NCI-H146 treated with DMSO at 0.1 percent for 48 hours (cell line): ENCODE measurements around the gene TNFAIP8.

ENCODE experiments used
- DNase-seq: peaks from one replicate; lab custom pipeline; 2025; ENCODE audit not compliant: unreplicated experiment; lab: John Stamatoyannopoulos, UW

The TNFAIP8 gene

GRCh38 chr5:119355685-119356611, at the start of gene TNFAIP8:
Gene TNFAIP8 (plus strand): TSS chr5:119356019. CDS start chr5:119356091, 72 bp downstream.
- DNase-seq: no peak

DNA sequence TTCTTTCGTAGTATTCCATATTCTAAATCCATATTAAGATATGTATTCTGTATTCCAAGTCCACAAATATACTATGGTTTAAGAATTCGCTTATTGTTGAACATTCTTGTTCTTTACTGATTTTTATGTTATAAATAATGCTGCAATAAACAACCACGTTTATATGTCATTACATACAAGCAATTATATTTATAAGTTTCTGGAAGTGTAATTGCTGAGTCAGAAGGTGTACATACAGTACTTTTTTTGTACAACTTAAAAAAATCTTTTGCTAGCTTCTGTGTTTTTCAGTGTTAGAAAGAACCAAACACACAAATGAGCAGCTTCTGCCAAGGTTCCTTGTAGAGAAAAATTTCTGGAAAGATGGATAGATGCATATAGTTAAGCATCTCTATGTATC, 48.6 kb upstream of the TNFAIP8 start:
- DNase-seq: no peak

DNA sequence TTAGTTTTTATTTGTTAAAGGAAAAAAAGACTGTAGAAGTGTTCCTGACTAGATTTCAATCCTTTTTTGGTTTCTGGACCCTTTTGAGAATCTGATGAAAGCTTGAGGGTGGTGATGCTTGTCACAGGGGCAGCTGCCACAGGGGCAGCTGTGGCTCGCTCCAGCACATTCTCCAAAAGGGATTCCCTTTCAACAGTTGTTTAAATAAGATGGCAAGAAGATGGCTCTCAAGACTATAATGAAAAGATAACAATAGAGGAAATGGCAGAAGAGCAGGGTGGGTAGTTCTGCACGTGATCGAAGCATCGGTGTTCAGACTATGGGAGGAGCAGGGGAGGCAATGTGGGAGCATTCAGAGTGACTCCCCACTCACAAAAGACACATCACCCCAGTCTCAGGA, 46.5 kb upstream of the TNFAIP8 start:
- no peak for DNase-seq

- no peak for DNase-seq
These were observed 44.1 kb upstream of the TNFAIP8 start for GRCh38 chr5:119311688-119312087.

- no peak for DNase-seq
These were observed 43.4 kb upstream of the TNFAIP8 start for GRCh38 chr5:119312403-119312802.

DNA sequence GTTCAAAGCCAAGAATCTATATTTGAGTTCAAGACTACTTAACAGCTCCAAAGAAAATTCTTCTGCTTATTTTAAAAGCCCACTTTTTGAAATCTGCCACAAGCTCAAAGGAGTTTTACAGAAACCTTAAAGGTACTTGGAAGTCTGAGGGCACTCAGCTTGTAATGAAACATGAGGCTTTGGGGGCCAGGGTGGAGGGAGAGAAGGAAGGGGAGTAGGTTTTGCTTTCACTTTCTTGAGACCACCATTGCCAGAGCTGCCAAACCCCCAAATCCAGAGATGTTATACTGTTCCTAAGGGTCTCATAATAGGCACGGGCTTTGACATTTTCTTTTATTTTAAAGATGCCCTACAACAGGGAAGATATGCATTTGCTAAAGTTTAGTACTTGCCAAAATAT, 42.6 kb upstream of the TNFAIP8 start:
- no peak for DNase-seq

GRCh38 chr5:119313658-119314605, 41.9 kb upstream of the TNFAIP8 start:
- no peak for DNase-seq

DNA sequence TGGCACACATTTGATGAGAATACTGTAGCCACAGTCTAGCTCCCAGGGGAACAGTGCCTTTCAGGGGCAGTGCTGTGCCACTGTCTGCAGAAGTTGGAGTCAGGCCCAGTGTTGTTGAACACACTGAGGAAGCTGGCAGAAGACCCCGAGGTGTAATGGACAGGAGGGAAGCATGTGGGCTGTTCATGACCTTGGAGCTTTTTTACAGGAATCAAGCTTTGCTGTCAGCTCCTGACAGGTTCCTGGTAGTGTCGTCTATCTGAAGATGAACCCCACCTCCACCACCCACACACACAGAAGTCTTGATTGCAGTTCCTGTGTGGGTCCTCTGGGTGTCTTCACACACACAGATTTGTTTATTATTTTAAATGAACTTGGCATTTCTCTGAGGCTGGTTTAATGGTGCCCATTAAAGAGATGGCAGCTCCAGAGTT, 40.3 kb upstream of the TNFAIP8 start:
- DNase-seq: no peak

- DNase-seq: no peak
These were observed 39.7 kb upstream of the TNFAIP8 start for GRCh38 chr5:119316086-119316485.

DNA sequence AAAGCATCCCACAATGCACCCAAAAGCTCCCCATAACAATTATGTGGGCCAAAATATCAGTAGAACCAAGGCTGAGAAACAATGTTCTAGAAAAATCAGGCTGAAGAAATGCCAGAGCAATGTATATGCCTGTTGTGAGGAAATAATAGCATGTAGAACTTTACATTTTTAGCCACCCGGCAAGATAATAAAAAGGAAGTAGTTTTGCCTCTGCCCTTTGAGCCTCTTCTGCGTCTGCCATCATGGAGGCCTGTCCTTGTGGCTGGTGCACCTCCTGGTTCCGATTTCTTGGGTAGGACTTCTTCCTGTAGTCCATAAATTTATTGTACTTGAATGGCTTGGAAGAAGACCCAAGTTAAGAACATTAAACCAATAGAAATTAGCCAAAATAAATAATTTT, 38.9 kb upstream of the TNFAIP8 start:
- no peak for DNase-seq

- DNase-seq: no peak
These were observed 37.4 kb upstream of the TNFAIP8 start for GRCh38 chr5:119318256-119318894.

DNA sequence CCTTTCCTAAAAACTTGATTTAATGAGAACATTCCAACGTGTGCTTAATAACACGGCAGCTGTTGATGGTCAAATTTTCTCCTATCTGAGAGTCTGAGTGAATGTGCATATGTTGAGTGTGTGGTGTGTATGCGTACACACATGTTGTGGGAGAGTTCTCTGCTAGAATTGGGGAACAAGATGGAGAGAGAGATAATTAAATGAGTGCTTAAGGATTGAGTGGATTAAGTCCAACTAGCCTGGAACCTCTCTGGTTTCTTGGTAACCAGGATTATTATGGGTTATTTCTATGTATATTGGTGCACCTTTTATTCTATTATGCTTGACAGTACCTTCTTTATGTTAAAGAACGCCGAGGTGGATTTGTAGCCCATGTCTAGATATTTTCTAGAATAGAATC, 36.4 kb upstream of the TNFAIP8 start:
- no peak for DNase-seq

DNA sequence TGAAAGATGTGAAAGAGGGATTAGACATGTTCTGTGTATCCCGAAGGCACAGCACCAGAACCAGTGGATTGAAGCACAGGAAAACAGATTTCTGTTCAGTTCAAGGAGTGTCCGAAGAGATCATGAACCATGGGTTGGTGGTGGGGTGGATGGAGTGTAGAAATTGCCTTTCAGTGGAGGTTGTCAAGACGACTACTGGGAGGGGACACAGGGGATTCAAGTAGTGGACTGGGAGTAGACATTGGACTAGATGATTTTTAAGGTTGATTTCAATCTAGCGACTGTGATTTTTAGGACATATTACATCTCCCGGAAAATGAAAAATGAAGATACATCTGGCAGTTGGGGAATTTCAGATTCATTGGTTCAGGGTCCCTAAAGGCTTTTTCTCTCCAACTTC, 35.9 kb upstream of the TNFAIP8 start:
- no peak for DNase-seq

DNA sequence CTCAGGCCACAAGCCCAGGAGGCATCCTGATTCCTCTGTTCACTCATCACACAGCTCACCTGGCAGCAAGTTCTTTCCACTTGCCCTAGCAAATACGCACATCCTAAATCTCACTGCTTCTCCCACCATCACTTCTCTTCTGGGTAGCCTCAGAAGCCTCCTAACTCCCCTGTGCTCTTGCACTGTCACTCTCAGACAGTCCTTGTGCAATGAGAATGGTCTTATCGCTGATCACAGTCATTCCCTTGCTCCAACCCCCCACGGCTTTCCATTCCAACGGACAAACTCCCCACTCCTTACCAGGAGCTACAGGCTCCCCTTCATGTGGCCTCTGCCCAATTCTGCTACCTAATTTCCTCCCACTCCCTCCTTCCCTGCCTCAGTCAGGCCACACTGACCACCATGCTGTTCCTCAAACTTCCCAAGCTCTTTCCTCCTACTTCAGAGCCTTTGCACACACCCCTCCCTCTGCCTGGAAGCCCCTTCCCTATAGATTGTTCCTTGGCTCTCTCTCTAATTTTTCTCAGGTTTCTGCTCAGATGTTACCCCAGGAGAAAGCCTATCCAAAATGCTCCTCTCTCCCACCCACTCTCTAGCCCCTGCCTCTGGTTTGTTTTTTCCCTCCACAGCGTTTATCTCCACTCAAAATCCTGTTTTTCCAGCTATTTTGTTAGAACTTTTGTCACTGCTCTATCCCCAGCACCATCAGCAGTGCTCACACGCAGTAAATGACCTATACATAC, 34.1 kb upstream of the TNFAIP8 start:
- DNase-seq: no peak

DNA sequence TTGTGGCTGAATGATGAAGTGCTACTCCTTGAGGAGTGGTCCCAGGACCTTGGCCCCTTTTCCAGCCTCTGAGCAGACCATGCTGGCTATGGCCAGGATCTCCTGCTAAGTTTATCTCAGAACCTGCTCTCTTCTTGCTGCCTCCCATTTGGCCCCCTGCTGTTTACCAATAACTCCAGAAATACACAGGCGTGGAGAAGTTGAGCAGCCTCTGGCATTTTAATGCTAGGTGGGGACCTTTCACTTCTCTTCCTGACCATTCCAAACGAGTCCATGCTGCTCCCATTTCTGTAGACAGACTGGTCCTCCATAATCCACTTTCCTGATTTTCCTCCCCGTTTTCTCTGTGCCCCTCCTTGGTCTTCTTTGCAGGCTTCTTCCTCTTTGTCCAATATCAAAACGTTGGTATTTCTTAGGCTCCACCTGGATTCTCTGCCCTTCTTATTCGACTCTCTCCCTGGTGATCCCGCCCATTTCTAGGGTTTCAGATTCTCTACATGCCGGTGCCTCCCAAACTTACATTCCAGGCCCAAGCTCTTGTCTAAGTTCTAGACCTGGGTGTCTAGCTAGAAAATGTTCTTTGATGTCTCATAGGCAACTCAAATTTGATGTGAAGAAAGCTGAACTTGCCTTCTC, 33.4 kb upstream of the TNFAIP8 start:
- DNase-seq: no peak

DNA sequence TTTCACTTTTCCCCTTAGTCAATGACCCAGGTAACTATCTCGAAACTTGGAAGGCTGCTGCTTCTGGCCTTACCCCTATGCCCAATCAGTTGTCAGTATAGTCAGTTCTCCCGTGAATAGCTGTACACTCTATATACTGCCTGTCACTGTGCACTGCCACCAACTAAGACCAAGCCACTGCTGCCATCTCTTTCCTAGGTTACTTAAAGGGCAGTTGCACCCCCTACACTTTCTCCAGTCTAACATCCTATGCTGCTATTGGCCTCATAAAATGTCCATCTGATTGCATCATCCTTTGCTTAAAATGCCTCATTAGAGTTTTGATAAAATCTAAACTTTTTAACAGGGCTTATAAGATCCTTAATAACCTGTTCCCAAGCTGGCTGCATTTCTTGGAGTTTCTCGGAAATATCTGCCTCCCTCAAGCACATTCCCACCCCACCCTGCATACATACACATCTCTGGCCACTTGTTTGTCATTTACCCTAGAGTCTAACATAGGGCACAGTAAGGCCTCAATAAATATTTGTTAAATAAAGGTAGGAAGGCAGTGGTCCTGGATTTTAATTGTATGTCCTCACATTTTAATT, 32.8 kb upstream of the TNFAIP8 start:
- no peak for DNase-seq

DNA sequence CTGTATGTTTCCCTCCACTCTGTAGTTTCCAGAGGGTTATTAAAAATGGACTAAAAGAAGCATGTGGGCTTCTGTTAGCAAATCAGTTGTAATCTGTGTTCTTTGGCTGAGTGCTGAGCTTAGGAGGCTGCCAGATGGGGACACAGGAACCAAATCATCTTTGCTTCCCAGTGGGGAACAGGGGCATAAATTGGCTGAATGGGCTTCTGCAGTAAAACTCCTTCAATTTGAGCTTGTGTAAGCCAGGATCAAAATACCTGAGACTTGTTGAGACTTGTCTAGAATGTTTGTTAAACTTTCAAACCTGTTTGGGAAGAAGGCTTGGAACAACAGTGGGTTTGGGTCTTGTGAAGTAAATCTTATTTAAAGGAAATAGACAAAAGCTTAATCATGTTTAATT, 32.2 kb upstream of the TNFAIP8 start:
- peak; percentile 30 for DNase-seq

DNA sequence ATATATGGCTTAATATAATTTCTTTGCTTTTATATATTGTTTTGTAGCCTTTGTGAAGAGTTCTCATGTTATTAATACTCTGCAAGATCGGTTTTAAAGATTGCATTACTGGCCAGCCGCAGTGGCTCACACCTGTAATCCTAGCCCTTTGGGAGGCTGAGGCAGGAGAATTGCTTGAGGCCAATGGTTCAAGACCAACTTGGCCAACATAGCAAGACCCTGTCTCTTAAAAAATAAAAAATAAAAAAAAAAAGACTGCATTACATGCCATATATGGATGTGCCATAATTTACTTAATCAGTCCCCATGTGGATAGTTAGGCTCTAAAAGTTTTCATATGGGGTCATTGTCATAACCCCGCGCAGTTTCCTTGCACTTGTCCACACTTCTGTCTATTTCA, 31.0 kb upstream of the TNFAIP8 start:
- no peak for DNase-seq

DNA sequence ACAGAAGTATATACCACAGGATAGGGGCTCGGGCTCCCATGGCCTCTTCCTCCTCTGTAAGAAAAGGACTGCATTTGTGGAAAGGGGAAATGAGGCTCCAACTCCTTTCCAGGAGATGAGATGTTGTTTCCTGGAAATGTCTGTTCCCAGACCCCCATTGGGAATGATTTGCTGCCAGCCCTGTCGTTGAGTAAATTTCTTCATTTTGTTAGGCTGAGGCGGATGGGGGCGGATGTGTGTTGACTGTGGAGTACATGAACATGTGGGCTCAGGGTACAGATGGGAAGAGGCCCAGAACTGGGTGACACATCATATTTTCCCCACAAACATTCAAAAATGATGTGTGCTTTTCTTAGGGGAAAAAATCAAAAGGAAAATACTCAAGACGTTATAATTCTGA, 28.8 kb upstream of the TNFAIP8 start:
- DNase-seq: no peak
